Measurements from ENCODE around the gene IL15RA.
"Not testable (repeated sequence)": the region's sequence is repeated elsewhere in the genome, so short reads cannot be mapped to it uniquely, and the experiment has no call there.

Gene IL15RA

GRCh38 chr10:6012121-6012905, 35.0 kb upstream of the IL15RA start:
- no peaks in the 10 kb centered on the region for H3K36me3 ChIP-seq (ENCODE audit: insufficient read depth, low read length)
- peaks cover 4% of the 10 kb centered on the region; the same call in 1 of the 2 replicates for H3K9me3 ChIP-seq (ENCODE audit: control insufficient read depth, insufficient read depth, low read length)
- H3K9ac ChIP-seq (ENCODE audit: low read depth, low read length): no peak overlapping the region
- no peaks in the 10 kb centered on the region for H3K4me1 ChIP-seq (ENCODE audit: insufficient read depth, low read length)

- no peaks in the 10 kb centered on the region for H3K36me3 ChIP-seq (ENCODE audit: insufficient read depth, low read length)
- H3K9me3 ChIP-seq (ENCODE audit: control insufficient read depth, insufficient read depth, low read length): peaks cover 8% of the 10 kb centered on the region; the same call in 1 of the 2 replicates
- H3K9ac ChIP-seq (ENCODE audit: low read depth, low read length): no peak overlapping the region
- H3K4me1 ChIP-seq (ENCODE audit: insufficient read depth, low read length): no peaks in the 10 kb centered on the region
Observed at GRCh38 chr10:6011558-6011957, 34.2 kb upstream of the IL15RA start.

DNA sequence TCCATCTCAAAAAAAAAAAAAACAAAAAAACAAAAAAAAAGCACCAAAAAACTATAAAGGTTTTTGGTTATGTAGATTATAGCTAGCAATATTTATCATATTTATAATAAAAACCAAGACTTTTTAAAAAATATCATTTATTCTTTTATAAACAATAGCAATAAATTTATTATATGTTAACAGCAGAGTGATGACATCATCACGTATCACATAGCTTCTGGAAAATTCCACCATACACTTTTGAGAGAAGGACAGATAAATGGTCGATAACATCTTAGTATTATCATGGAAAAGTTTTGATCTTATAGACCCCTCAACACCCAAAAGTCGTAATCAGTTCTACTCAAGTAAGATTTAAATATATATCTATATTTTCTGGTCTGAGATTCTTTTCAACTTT, 33.2 kb upstream of the IL15RA start:
- Histone ChIP-seq H3K4me1 (ENCODE audit: insufficient read depth, low read length) (no peaks in the 10 kb centered on the region), H3K36me3 (ENCODE audit: insufficient read depth, low read length) (no peaks in the 10 kb centered on the region), H3K9me3 (ENCODE audit: control insufficient read depth, insufficient read depth, low read length) (peaks cover 8% of the 10 kb centered on the region; the same call in 1 of the 2 replicates), H3K9ac (ENCODE audit: low read depth, low read length) (no peak overlapping the region)

GRCh38 chr10:6009961-6010360, 32.6 kb upstream of the IL15RA start:
- H3K4me1 ChIP-seq (ENCODE audit: insufficient read depth, low read length): no peaks in the 10 kb centered on the region
- peaks cover 8% of the 10 kb centered on the region; the same call in 1 of the 2 replicates for H3K9me3 ChIP-seq (ENCODE audit: control insufficient read depth, insufficient read depth, low read length)
- H3K36me3 ChIP-seq (ENCODE audit: insufficient read depth, low read length): no peaks in the 10 kb centered on the region
- H3K9ac ChIP-seq (ENCODE audit: low read depth, low read length): no peak overlapping the region

- no peak overlapping the region for H3K9ac ChIP-seq (ENCODE audit: low read depth, low read length)
- no peaks in the 10 kb centered on the region for H3K4me1 ChIP-seq (ENCODE audit: insufficient read depth, low read length)
- peaks cover 8% of the 10 kb centered on the region; the same call in 1 of the 2 replicates for H3K9me3 ChIP-seq (ENCODE audit: control insufficient read depth, insufficient read depth, low read length)
- H3K36me3 ChIP-seq (ENCODE audit: insufficient read depth, low read length): no peaks in the 10 kb centered on the region
Observed at GRCh38 chr10:6009150-6009549, 31.8 kb upstream of the IL15RA start.

DNA sequence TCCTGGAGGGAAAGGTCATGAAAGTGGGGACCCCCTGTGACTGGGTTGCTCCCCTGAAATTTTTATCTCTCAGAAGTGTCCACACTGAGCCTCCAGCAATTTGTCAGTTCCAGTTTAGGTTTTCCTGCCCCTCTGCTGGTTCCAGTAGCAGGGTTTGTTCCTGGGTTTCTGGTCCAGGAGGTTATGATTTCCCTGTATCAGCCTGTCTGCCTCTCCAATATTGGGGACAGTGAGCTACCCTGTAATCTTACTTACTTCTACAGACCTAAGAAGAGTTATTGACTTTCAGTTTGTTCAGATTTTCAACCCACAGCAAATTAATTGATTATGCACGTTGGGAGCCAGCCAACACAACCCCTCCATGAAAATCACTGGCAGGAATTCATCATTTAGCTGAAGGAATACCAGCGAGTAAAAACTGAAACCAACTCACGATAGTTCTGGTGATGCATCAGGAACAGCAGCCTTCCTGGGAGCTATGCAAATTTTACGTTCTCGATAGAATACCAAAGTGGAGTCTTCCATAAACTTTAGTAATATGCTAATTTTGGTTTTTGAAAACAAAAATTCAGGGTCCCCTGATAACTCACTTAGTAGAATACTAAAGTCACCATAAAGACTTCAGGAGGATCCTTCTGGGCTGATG, 31.3 kb upstream of the IL15RA start:
- Histone ChIP-seq H3K9ac (ENCODE audit: low read depth, low read length) (no peak overlapping the region), H3K4me1 (ENCODE audit: insufficient read depth, low read length) (no peaks in the 10 kb centered on the region), H3K9me3 (ENCODE audit: control insufficient read depth, insufficient read depth, low read length) (peaks cover 8% of the 10 kb centered on the region; the same call in 1 of the 2 replicates), H3K36me3 (ENCODE audit: insufficient read depth, low read length) (no peaks in the 10 kb centered on the region)

GRCh38 chr10:6006991-6007390, 29.6 kb upstream of the IL15RA start:
- Histone ChIP-seq H3K4me1 (ENCODE audit: insufficient read depth, low read length) (no peaks in the 10 kb centered on the region), H3K9ac (ENCODE audit: low read depth, low read length) (no peak overlapping the region), H3K36me3 (ENCODE audit: insufficient read depth, low read length) (no peaks in the 10 kb centered on the region), H3K9me3 (ENCODE audit: control insufficient read depth, insufficient read depth, low read length) (peaks cover 8% of the 10 kb centered on the region; the same call in 1 of the 2 replicates)

DNA sequence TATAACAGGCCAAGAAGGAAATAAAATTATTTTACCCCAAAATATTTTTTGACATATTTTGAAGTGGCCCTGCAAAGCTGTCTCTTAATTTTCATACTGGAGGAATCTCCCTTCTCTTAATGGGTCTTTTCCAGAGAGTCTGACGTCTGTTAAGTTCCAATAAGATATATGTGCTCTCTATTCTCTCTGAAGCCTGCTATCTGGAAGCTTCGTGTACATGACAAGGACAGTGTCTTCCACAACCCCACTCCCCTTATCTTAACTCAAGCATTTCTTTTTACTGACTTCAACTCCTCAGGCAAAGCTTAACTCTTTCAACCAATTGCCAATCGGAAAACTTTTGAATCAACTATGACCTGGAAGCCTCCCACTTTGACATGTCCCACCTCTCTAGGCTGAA, 29.2 kb upstream of the IL15RA start:
- H3K9me3 ChIP-seq (ENCODE audit: control insufficient read depth, insufficient read depth, low read length): peaks cover 8% of the 10 kb centered on the region; the same call in 1 of the 2 replicates
- no peaks in the 10 kb centered on the region for H3K36me3 ChIP-seq (ENCODE audit: insufficient read depth, low read length)
- H3K9ac ChIP-seq (ENCODE audit: low read depth, low read length): no peak overlapping the region
- no peaks in the 10 kb centered on the region for H3K4me1 ChIP-seq (ENCODE audit: insufficient read depth, low read length)

GRCh38 chr10:6005856-6006395, 28.6 kb upstream of the IL15RA start:
- Histone ChIP-seq H3K9me3 (ENCODE audit: control insufficient read depth, insufficient read depth, low read length) (peaks cover 8% of the 10 kb centered on the region; the same call in 1 of the 2 replicates), H3K4me1 (ENCODE audit: insufficient read depth, low read length) (no peaks in the 10 kb centered on the region), H3K9ac (ENCODE audit: low read depth, low read length) (no peak overlapping the region), H3K36me3 (ENCODE audit: insufficient read depth, low read length) (no peaks in the 10 kb centered on the region)

DNA sequence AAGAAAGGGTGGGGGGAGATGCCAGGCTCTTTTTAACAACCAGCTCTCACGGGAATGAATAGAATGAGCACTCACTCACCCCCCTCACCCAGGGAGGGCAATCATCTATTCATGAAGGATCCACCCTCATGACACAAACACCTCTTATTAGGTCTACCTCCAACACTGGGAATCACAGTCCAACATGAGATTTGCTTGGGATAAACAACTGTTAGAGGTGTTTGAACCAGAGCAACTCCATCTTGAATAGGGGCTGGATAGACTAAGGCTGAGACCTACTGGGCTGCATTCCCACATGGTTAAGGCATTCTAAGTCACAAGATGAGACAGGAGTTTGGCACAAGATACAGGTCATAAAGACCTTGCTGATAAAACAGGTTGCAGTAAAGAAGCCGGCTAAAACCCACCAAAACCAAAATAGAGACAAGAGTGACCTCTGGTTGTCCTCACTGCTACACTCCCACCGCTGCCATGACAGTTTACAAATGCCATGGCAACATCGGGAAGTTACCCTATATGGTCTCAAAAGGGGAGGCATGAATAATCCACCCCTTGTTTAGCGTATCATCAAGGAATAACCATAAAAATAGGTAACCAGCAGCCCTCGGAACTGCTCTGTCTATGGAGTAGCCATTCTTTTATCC, 27.9 kb upstream of the IL15RA start:
- not testable (repeated sequence) for H3K4me1 ChIP-seq (ENCODE audit: insufficient read depth, low read length); H3K9me3 ChIP-seq (ENCODE audit: control insufficient read depth, insufficient read depth, low read length); H3K9ac ChIP-seq (ENCODE audit: low read depth, low read length); H3K36me3 ChIP-seq (ENCODE audit: insufficient read depth, low read length)

DNA sequence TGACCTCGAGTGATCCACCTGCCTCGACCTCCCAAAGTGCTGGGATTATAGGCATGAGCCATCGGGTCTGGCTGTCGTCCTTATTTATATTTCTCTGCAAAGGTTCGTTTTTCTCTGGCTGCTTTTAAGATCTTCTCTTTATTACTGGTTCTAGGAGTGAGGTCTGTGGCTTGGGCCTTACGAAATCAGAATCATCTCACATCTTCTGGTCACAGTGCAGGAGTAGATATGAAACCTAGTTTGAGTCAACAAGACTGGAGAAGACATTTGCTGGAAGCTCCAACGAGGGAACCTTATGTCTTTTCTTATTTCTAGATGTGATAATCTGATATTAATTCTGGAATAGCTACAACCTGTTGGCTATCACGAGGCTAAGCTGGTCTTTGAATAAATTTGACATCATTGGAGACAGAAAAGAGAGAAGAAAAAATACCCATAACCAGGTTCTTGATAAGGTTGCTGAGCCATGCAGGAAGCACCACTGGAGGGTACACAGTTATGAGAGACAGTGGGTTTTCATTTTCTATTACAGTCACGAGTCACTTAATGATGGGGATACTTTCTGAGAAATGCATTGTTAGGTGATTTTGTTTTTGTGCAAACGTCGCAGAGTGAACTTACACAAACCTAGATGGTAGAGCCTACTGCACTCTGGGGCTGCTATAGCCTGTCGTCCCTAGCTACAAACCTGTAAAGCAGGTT, 25.6 kb upstream of the IL15RA start:
- Histone ChIP-seq H3K9me3 (ENCODE audit: control insufficient read depth, insufficient read depth, low read length) (peaks cover 8% of the 10 kb centered on the region; the same call in 1 of the 2 replicates), H3K4me1 (ENCODE audit: insufficient read depth, low read length) (no peaks in the 10 kb centered on the region), H3K36me3 (ENCODE audit: insufficient read depth, low read length) (no peaks in the 10 kb centered on the region), H3K9ac (ENCODE audit: low read depth, low read length) (no peak overlapping the region)

DNA sequence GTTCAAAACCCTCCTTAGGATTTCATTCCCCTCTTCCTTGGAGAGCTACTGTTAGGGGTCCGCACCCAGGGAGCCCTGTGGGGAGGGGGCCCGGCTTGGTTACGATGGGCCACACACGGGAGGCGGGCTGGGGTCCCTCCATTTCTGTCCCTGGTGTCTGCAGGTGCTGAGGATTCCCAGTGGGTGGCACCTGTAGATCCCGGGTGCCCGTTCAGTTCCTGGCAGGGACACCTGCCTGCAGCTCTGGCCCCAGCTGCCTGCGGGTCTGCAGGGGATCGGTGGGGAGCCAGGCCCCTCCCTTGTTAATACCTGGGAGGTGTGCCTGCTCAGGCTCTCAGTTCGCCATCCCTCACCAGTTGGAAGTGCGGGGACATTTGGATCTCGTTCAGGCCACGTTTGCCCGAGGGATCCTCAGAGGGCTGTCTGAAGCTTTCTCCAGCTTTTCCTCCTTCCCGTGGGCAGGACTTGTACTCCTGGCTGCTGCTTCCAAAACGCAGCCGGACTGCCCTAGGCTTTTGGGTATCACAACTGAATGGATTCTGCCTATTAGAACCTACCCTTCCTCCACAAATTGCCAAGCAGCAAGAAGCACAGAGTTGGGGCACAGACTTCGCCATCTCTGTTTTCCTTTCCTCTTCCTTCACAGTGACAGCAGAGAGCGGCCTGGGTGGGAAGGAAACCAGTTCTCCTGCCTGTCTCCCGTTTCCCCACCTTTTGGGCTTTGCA, 22.3 kb upstream of the IL15RA start:
- Histone ChIP-seq H3K4me1 (ENCODE audit: insufficient read depth, low read length) (no peaks in the 10 kb centered on the region), H3K9ac (ENCODE audit: low read depth, low read length) (no peak overlapping the region), H3K36me3 (ENCODE audit: insufficient read depth, low read length) (no peaks in the 10 kb centered on the region), H3K9me3 (ENCODE audit: control insufficient read depth, insufficient read depth, low read length) (no peaks in the 10 kb centered on the region; the same call in 1 of the 2 replicates)

DNA sequence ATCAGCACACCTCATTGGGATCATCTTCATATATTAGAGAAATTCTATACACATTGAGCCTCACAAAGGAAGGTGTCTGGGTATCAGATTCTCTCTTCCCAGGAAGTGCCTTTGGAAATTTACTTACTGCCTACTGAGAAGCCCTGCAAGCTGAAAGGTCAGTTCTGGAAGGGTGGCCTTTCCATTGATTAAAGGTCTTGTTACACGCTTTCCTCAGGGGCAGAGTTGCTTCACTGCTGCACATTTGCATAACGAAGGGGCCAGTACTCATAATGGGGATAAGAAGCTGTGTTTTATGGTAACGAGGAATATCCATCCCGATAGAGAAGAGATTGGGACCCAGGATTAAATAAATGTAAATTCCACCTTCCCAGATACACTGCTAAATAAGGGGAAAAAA, 19.4 kb upstream of the IL15RA start:
- Histone ChIP-seq H3K9ac (ENCODE audit: low read depth, low read length) (no peak overlapping the region), H3K36me3 (ENCODE audit: insufficient read depth, low read length) (no peaks in the 10 kb centered on the region), H3K9me3 (ENCODE audit: control insufficient read depth, insufficient read depth, low read length) (peaks cover 5% of the 10 kb centered on the region; the same call in 1 of the 2 replicates), H3K4me1 (ENCODE audit: insufficient read depth, low read length) (no peaks in the 10 kb centered on the region)

All from ES-I3 (cell line).